Muscle layer of duodenum (tissue), 2 donors: ENCODE data around the gene RBBP8NL.
A peak's percentile ranks its signal among the peaks of the same experiment; 100 is the strongest.

Experiments used
- H3K27ac ChIP-seq: one replicate; pipeline ENCODE4 v1.7.0; 2013; ENCODE audit warnings: mild to moderate bottlenecking, low read length
- H3K27me3 ChIP-seq: one replicate; pipeline ENCODE4 v1.7.0; 2013; ENCODE audit warnings: low read depth, mild to moderate bottlenecking, control low read depth, low read length
- H3K36me3 ChIP-seq, 2 donors: one replicate each; pipeline ENCODE4 v1.7.0; 2013; ENCODE audit warnings: low read length in 2 of 2, control low read depth in 1 of 2, mild to moderate bottlenecking in 1 of 2; ENCODE audit not compliant: insufficient read depth in 2 of 2, control insufficient read depth in 1 of 2
- H3K4me1 ChIP-seq, 2 donors: one replicate each; pipeline ENCODE4 v1.7.0; 2013; ENCODE audit warnings: low read length in 2 of 2, mild to moderate bottlenecking in 2 of 2, control low read depth in 1 of 2, moderate library complexity in 1 of 2; ENCODE audit not compliant: insufficient read depth in 2 of 2, control insufficient read depth in 1 of 2
- H3K4me3 ChIP-seq, 2 donors: one replicate each; pipeline ENCODE4 v1.7.0; 2013; ENCODE audit warnings: low read length in 2 of 2, low read depth in 1 of 2, mild to moderate bottlenecking in 1 of 2
- H3K9me3 ChIP-seq, 2 donors: one replicate each; pipeline ENCODE4 v1.7.0; 2013; ENCODE audit warnings: low read length in 2 of 2, control low read depth in 1 of 2, mild to moderate bottlenecking in 1 of 2; ENCODE audit not compliant: control insufficient read depth in 1 of 2
- donor health status: healthy.

The RBBP8NL gene

GRCh38 chr20:62427172-62428001 is at the start of gene RBBP8NL:
Gene RBBP8NL, minus strand, starts transcription at chr20:62427539. Its CDS starts 7,892 bp downstream, at chr20:62419647.
- H3K27ac ChIP-seq, result no peak within 1 kb of the TSS
- no peak within 1 kb of the TSS for H3K4me3 ChIP-seq
- H3K9me3 ChIP-seq, result no peaks in the 10 kb centered on the region
- H3K4me1 ChIP-seq, result no peaks in the 10 kb centered on the region
- H3K36me3 ChIP-seq, result no peaks in the 10 kb centered on the region
- H3K27me3 ChIP-seq, result no peaks in the 10 kb centered on the region

- Histone ChIP-seq H3K27ac (no peak overlapping the region), H3K4me3 (peak overlapping the region in 1 of 2 donors; percentile 42), H3K36me3 (no peaks in the 10 kb centered on the region), H3K4me1 (peaks cover 0 to 19% of the 10 kb centered on the region in 2 donors), H3K9me3 (no peaks in the 10 kb centered on the region), H3K27me3 (peaks cover 22% of the 10 kb centered on the region)
Measured at GRCh38 chr20:62476056-62476838, 48.9 kb upstream of the RBBP8NL start.

- Histone ChIP-seq H3K4me1 (peaks cover 0 to 19% of the 10 kb centered on the region in 2 donors), H3K36me3 (no peaks in the 10 kb centered on the region), H3K9me3 (no peaks in the 10 kb centered on the region), H3K4me3 (peak within 1 kb of the TSS; percentile 11 to 52), H3K27ac (no peak within 1 kb of the TSS), H3K27me3 (peaks cover 22% of the 10 kb centered on the region)
Measured at GRCh38 chr20:62475772-62476055, 48.4 kb upstream of the RBBP8NL start, which contains the start of gene GATA5. Gene GATA5, minus strand, starts transcription at chr20:62475995. Its CDS starts 474 bp downstream, at chr20:62475521.

DNA sequence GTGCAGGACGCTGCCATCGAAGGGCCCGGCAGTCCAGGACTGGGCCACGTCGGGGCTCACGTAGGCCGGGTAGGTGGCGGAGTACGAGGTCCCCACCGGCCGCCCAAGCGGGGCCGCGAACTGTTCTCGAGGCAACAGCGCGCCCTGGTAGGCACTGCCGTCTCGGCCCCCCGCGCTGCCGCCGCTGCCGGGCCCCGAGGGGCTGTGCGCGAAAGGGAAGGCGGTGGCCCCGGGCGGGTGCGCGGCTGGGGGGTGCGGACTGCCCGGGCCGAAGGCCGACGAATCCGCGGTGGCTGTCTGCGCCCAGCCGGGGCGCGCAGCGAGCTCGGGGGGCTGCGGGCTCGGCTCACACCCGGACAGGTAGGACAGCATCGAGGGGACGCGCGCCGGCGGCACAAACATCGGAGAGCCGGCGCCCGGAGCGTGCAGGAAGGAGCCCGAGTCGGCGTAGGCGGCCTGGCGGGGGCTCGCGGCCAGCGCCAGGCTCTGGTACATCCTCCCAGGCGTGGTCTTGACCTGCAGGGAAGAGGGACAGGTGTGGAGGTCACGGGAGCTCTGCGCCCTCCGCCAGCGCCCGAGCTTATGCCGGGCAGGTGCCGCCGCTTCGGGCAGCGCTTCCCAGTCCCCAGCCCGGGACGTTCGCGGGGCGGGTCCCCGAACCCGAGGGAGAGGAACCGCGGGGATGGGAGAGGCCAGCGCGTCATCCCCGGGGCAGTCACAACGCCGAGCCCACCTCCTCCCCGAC is 47.9 kb upstream of the RBBP8NL start:
- Histone ChIP-seq H3K27ac (no peak overlapping the region), H3K4me1 (peaks cover 0 to 19% of the 10 kb centered on the region in 2 donors), H3K27me3 (peaks cover 22% of the 10 kb centered on the region), H3K36me3 (no peaks in the 10 kb centered on the region), H3K9me3 (no peaks in the 10 kb centered on the region), H3K4me3 (peak overlapping the region; percentile 11 to 52)

GRCh38 chr20:62474604-62475026 is 47.3 kb upstream of the RBBP8NL start:
- Histone ChIP-seq H3K27ac (peak overlapping the region; percentile 75), H3K4me3 (peak overlapping the region; percentile 48 to 52), H3K27me3 (peaks cover 21% of the 10 kb centered on the region), H3K36me3 (no peaks in the 10 kb centered on the region), H3K9me3 (no peaks in the 10 kb centered on the region), H3K4me1 (peaks cover 0 to 19% of the 10 kb centered on the region in 2 donors)

GRCh38 chr20:62473717-62474603 is 46.6 kb upstream of the RBBP8NL start:
- Histone ChIP-seq H3K4me1 (peaks cover 0 to 19% of the 10 kb centered on the region in 2 donors), H3K36me3 (no peaks in the 10 kb centered on the region), H3K27ac (peak overlapping the region; percentile 75), H3K9me3 (no peaks in the 10 kb centered on the region), H3K4me3 (peak overlapping the region in 1 of 2 donors; percentile 48), H3K27me3 (peaks cover 18% of the 10 kb centered on the region)

DNA sequence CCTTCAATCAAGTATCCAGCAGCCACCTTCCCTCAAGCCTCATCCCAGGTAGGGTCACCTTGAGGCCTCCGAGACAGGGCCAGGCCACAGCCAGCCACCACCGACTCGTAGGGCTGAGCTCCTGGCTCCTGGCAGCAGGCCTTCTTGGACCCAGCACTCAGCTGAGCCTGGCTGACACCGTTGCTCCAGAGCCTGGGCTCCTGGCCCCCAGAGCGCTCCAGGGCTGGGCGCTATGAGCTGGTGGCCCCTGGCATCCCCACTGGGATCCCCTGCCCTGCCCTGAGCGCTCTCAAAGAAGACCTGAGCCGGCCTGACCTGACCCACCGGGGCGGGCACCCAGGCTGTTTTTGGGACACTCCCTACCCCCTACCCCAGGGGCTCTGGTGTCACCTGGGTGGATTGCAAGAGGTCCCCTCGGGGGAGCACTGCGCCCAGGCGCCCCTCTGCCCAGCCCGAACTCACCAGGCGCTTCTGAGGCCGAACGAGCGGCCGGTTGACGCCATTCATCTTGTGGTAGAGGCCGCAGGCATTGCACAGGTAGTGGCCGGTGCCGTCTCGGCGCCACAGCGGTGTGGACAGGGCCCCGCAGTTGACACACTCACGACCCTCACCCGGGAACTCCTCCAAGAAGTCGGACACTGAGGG is 45.7 kb upstream of the RBBP8NL start:
- Histone ChIP-seq H3K27me3 (peaks cover 18% of the 10 kb centered on the region), H3K36me3 (no peaks in the 10 kb centered on the region), H3K27ac (peak overlapping the region; percentile 51), H3K4me3 (peak overlapping the region in 1 of 2 donors; percentile 16), H3K4me1 (peaks cover 0 to 19% of the 10 kb centered on the region in 2 donors), H3K9me3 (no peaks in the 10 kb centered on the region)

DNA sequence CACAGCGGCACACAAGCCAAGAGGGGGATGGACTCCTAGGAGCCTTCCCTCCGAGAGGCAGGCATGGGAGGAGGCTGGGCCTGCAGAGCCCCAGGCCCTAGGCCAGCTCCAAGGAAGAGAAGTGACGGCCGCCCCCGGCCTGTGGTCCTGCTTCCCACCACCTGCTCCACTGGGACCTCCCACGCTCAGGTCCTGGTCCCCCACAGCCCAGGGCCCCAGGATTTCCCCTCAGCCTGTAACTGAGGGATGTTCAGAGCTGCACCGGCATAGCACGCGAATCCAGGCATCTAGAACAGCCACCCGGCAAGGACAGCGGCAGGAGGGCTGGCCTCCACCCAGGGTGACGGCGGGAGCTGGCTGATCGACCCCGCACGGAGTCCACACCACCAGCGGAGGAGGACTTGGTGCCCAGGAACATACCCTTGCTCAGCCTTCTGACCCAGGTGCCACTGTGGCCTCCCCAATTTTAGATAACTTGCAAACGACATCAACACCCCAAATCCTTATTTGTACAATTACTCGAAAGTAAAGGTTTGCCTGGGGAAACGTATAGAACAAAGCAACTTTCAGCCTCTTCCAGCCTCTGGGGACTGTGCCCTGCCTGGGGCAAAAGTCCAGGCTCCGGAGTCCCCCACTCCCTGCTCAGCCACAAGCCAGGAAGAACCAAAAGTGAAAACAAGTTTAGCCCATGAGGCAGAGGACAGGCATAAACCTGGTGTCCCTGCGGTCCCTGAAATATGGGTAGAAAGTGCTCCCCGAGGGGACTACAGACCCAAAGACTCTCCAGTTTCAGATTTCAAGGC is 45.0 kb upstream of the RBBP8NL start:
- Histone ChIP-seq H3K4me3 (peak overlapping the region in 1 of 2 donors; percentile 16), H3K36me3 (no peaks in the 10 kb centered on the region), H3K4me1 (peaks cover 0 to 19% of the 10 kb centered on the region in 2 donors), H3K27ac (peak overlapping the region; percentile 51), H3K27me3 (peaks cover 18% of the 10 kb centered on the region), H3K9me3 (no peaks in the 10 kb centered on the region)

GRCh38 chr20:62470459-62470858 is 43.1 kb upstream of the RBBP8NL start:
- H3K36me3 ChIP-seq, result no peaks in the 10 kb centered on the region
- no peaks in the 10 kb centered on the region for H3K9me3 ChIP-seq
- no peak overlapping the region for H3K27ac ChIP-seq
- no peak overlapping the region for H3K4me3 ChIP-seq
- H3K4me1 ChIP-seq, result peaks cover 0 to 8% of the 10 kb centered on the region in 2 donors
- H3K27me3 ChIP-seq, result peaks cover 17% of the 10 kb centered on the region
